Stomach (tissue), 9 donors: ENCODE data around the gene BAIAP2L1. TPM values are rescaled to one million over a fixed set of nuclear protein-coding genes. Genes with fewer than 3 reads are reported as not detected.
A peak's percentile ranks its signal among the peaks of the same experiment; 100 is the strongest.
"Not testable (repeated sequence)": the region's sequence is repeated elsewhere in the genome, so short reads cannot be mapped to it uniquely, and the experiment has no call there.

Experiments
- DNase-seq, 2 donors: peaks; one replicate each; pipeline versions ENCODE4 v3.0.0 to v3.0.0-alpha.2; 2013 to 2019
- H3K27ac ChIP-seq, 5 donors: fragments of 200-600 bp in 4 of 5; sonication (generic) in 4 of 5; one replicate each; pipeline ENCODE4 v1.5.1; 2013 to 2019; ENCODE audit warnings: mild to moderate bottlenecking in 1 of 5, moderate library complexity in 1 of 5
- H3K27me3 ChIP-seq, 3 donors: fragments of 200-600 bp; sonication (generic); one replicate each; pipeline ENCODE4 v1.5.1; 2017 to 2019; ENCODE audit warnings: mixed run types in 1 of 3
- H3K36me3 ChIP-seq, 4 donors: fragments of 200-600 bp; sonication (generic); 1 replicate in 3 of 4; 2 replicates in 1 of 4; pipeline ENCODE4 v1.5.1; 2016 to 2019
- H3K4me1 ChIP-seq, 4 donors: fragments of 200-600 bp; sonication (generic); one replicate each; pipeline ENCODE4 v1.5.1; 2016 to 2019
- H3K4me3 ChIP-seq, 4 donors: fragments of 200-600 bp; sonication (generic) in 3 of 4; one replicate each; pipeline ENCODE4 v1.5.1; 2016 to 2019; ENCODE audit warnings: mild to moderate bottlenecking in 1 of 4
- H3K9me3 ChIP-seq, 4 donors: fragments of 200-600 bp; sonication (generic); one replicate each; pipeline ENCODE4 v1.5.1; 2016 to 2019
- CTCF ChIP-seq, 7 experiments: fragments of 450-650 bp in 4 of 7; fragments of 200-600 bp in 3 of 7; sonication (generic) in 3 of 7; IDR thresholded peaks; one replicate each; pipeline ENCODE4 v1.5.1; 2016 to 2019; ENCODE audit warnings: antibody characterized with exemption in 7 of 7, control low read depth in 2 of 7, mild to moderate bottlenecking in 1 of 7
- EP300 ChIP-seq: sonication (generic); formaldehyde crosslinking; IDR thresholded peaks from one replicate; pipeline ENCODE4 v1.6.1; 2017; ENCODE audit warnings: antibody characterized with exemption
- POLR2A ChIP-seq, 4 donors: fragments of 450-650 bp; IDR thresholded peaks; one replicate each; pipeline ENCODE4 v1.6.1; 2016; ENCODE audit warnings: antibody characterized with exemption in 4 of 4, control low read depth in 2 of 4, mild to moderate bottlenecking in 1 of 4, moderate library complexity in 1 of 4
- POLR2AphosphoS5 ChIP-seq, 3 donors: sonication (generic); formaldehyde crosslinking; IDR thresholded peaks; one replicate each; pipeline ENCODE4 v1.6.1; 2016; ENCODE audit warnings: antibody characterized with exemption in 3 of 3
- WGBS, 5 donors: extraction: QIAGEN DNeasy Blood & Tissue Kit in 3 of 5; methylation state at CpG; one replicate each; pipeline versions ENCODE4 v1.1.5 to v1.1.7; 2013 to 2018; 5-methylcytosine and 5-hydroxymethylcytosine counted together
- intact Hi-C: fragments of 100-400 bp; cut with DNase I; formaldehyde crosslinking; loops from one replicate; pipeline ENCODE4 v1.15.1; 2023; ENCODE audit warnings: low total_unique reads
- polyA plus RNA-seq, 3 donors: library from polyadenylated mRNA; stranded (reverse); fragments of 200-250 nt; gene quantifications; one replicate each; pipeline ENCODE4 v1.2.3, GENCODE V29; 2013
- total RNA-seq, 5 donors: library from RNA; depleted of rRNA; stranded (reverse); fragments of >200 nt; gene quantifications; one replicate each; pipeline versions ENCODE4 v1.1.0 to v1.2.3, GENCODE V29; 2014 to 2016
- donor health status: healthy with polysubstance abuse.
- donor health status: Bipolar disorder and iron deficiency.
- donor health status: healthy.

The BAIAP2L1 gene
- total and polyA plus RNA-seq, 8 donors = 20.6 to 78.2 (median 50.0) TPM

GRCh38 chr7:98395481-98395880 lies 5.4 kb downstream of the BAIAP2L1 start:
- no peak overlapping the region for H3K4me3 ChIP-seq
- TF ChIP-seq POLR2AphosphoS5 (IDR thresholded peaks at IDR 0.05) (no peak), POLR2A (IDR thresholded peaks at IDR 0.05) (no peak), CTCF (IDR thresholded peaks at IDR 0.05) (no peak), EP300 (no peak)
- DNase-seq = no peak
- peaks cover 0 to 9% (median 0%) of the 10 kb centered on the region in 3 donors for H3K27me3 ChIP-seq
- no peaks in the 10 kb centered on the region for H3K9me3 ChIP-seq
- no peaks in the 10 kb centered on the region for H3K36me3 ChIP-seq
- H3K4me1 ChIP-seq = peaks cover under 1 to 17% (median 1%) of the 10 kb centered on the region in 4 donors
- no peak overlapping the region for H3K27ac ChIP-seq
- WGBS, 5 donors = 74 to 88% (median 85%) methylated on average over 4 of the region's 4 CpGs
- intact Hi-C loops = loop anchor here (10.0 kb wide), 1 partner anchor 91 kb away; no protein-coding TSS in a partner anchor

- Histone ChIP-seq H3K9me3 (no peaks in the 10 kb centered on the region), H3K27ac (no peak overlapping the region), H3K4me3 (no peak overlapping the region), H3K4me1 (peaks cover 0 to 10% (median 0%) of the 10 kb centered on the region in 4 donors), H3K27me3 (no peaks in the 10 kb centered on the region), H3K36me3 (no peaks in the 10 kb centered on the region)
- 32 to 58% (median 52%) methylated on average over 5 of the region's 5 CpGs for WGBS, 5 donors
- intact Hi-C loops = loop anchor here (10.0 kb wide), 1 partner anchor 90 kb away; no protein-coding TSS in a partner anchor
- no peak for DNase-seq
- TF ChIP-seq POLR2AphosphoS5 (IDR thresholded peaks at IDR 0.05) (no peak), EP300 (no peak), POLR2A (IDR thresholded peaks at IDR 0.05) (no peak)
These were observed 6.5 kb downstream of the BAIAP2L1 start for GRCh38 chr7:98394377-98394836.

GRCh38 chr7:98387544-98388226 lies 13.2 kb downstream of the BAIAP2L1 start:
- TF ChIP-seq POLR2A (IDR thresholded peaks at IDR 0.05) = no peak
- TF ChIP-seq EP300 = no peak
- no peak for TF ChIP-seq CTCF (IDR thresholded peaks at IDR 0.05)
- no peak for TF ChIP-seq POLR2AphosphoS5 (IDR thresholded peaks at IDR 0.05)
- Histone ChIP-seq H3K9me3 (no peaks in the 10 kb centered on the region), H3K4me1 (peaks cover 5 to 24% (median 12%) of the 10 kb centered on the region in 4 donors), H3K4me3 (no peak overlapping the region), H3K27ac (peak overlapping the region in 3 of 5 donors; percentile 32 to 48 (median 39)), H3K36me3 (no peaks in the 10 kb centered on the region), H3K27me3 (no peaks in the 10 kb centered on the region)
- intact Hi-C loops = no loop called here
- DNase-seq = peak in 1 of 2 donors; percentile 34
- WGBS, 5 donors = 67 to 78% (median 72%) methylated on average over 9 of the region's 9 CpGs

- H3K27ac ChIP-seq = peak overlapping the region in 2 of 5 donors; percentile 32 to 48
These were observed 13.8 kb downstream of the BAIAP2L1 start for GRCh38 chr7:98387131-98387530.

GRCh38 chr7:98385532-98385931 lies 15.4 kb downstream of the BAIAP2L1 start:
- not testable (repeated sequence) for H3K27me3 ChIP-seq
- WGBS, 5 donors = 79 to 86% (median 85%) methylated on average over 4 to 5 of the region's 5 CpGs

More at GRCh38 chr7:98387131-98387530, 13.8 kb downstream of the BAIAP2L1 start:
- no peaks in the 10 kb centered on the region for H3K36me3 ChIP-seq
- TF ChIP-seq POLR2A (IDR thresholded peaks at IDR 0.05) (no peak), CTCF (IDR thresholded peaks at IDR 0.05) (no peak), POLR2AphosphoS5 (IDR thresholded peaks at IDR 0.05) (no peak), EP300 (no peak)
- H3K4me3 ChIP-seq = no peak overlapping the region
- no peaks in the 10 kb centered on the region for H3K27me3 ChIP-seq
- H3K4me1 ChIP-seq = peaks cover 5 to 27% (median 12%) of the 10 kb centered on the region in 4 donors
- DNase-seq = no peak
- intact Hi-C loops = no loop called here
- WGBS, 5 donors = 80 to 90% (median 83%) methylated on average over 8 of the region's 8 CpGs
- H3K9me3 ChIP-seq = no peaks in the 10 kb centered on the region

More at GRCh38 chr7:98385532-98385931, 15.4 kb downstream of the BAIAP2L1 start:
- Histone ChIP-seq H3K27ac (peak overlapping the region; percentile 14 to 87 (median 76)), H3K4me1 (peaks cover 5 to 34% (median 12%) of the 10 kb centered on the region in 4 donors)
- DNase-seq, intact Hi-C loops, H3K9me3 ChIP-seq, H3K36me3 ChIP-seq, H3K4me3 ChIP-seq: not testable (repeated sequence)
